Mesothelial cell of epicardium (in vitro differentiated cells): ENCODE measurements around the gene CMSS1. TPM values are rescaled to one million over a fixed set of nuclear protein-coding genes. Genes with fewer than 3 reads are reported as not detected.

ENCODE experiments used
- DNase-seq, 2 experiments: peaks; one replicate each; pipeline ENCODE4 v3.0.0; 2021; ENCODE audit warnings: low spot score in 2 of 2; ENCODE audit not compliant: unreplicated experiment in 2 of 2
- H3K27ac Mint-ChIP-seq: 2 replicates; pipeline ENCODE4 v1.8.0; 2021; ENCODE audit warnings: mixed read lengths
- H3K27me3 Mint-ChIP-seq: 2 replicates; pipeline ENCODE4 v1.8.0; 2021; ENCODE audit warnings: low read depth, mixed read lengths
- H3K36me3 Mint-ChIP-seq: 2 replicates; pipeline ENCODE4 v1.8.0; 2021; ENCODE audit warnings: mixed read lengths
- H3K4me1 Mint-ChIP-seq: 2 replicates; pipeline ENCODE4 v1.8.0; 2021; ENCODE audit warnings: mixed read lengths
- H3K4me3 Mint-ChIP-seq: 2 replicates; pipeline ENCODE4 v1.8.0; 2021; ENCODE audit warnings: mild to moderate bottlenecking, moderate library complexity, mixed read lengths
- H3K9me3 Mint-ChIP-seq: 2 replicates; pipeline ENCODE4 v1.8.0; 2021; ENCODE audit warnings: mixed read lengths
- CTCF ChIP-seq: fragments of 200-600 bp; sonication (generic); IDR thresholded peaks from one replicate; pipeline ENCODE4 v1.5.0; 2021; ENCODE audit warnings: antibody characterized with exemption; ENCODE audit not compliant: unreplicated experiment
- total RNA-seq: library from RNA; stranded (reverse); gene quantifications from 3 replicates; pipeline ENCODE4 v1.2.1, GENCODE V29; 2021

Gene CMSS1
- total RNA-seq, 1 donor from 2014 or later, result 30.0 TPM

- TF ChIP-seq CTCF, result no peak
- peaks cover 23% of the 10 kb centered on the region for H3K9me3 Mint-ChIP-seq
- no peaks in the 10 kb centered on the region for H3K27me3 Mint-ChIP-seq
- DNase-seq, result no peak
- H3K4me1 Mint-ChIP-seq, result peaks cover 29% of the 10 kb centered on the region
- H3K4me3 Mint-ChIP-seq, result no peak overlapping the region
- no peak overlapping the region for H3K27ac Mint-ChIP-seq
- peaks cover 12% of the 10 kb centered on the region for H3K36me3 Mint-ChIP-seq
Observed at GRCh38 chr3:99999536-99999935, 181.9 kb downstream of the CMSS1 start.

GRCh38 chr3:100001083-100001482 is 183.4 kb downstream of the CMSS1 start:
- no peak for TF ChIP-seq CTCF
- no peak overlapping the region for H3K4me3 Mint-ChIP-seq
- peak overlapping the region; percentile 83 for H3K27ac Mint-ChIP-seq
- no peak for DNase-seq
- peaks cover 39% of the 10 kb centered on the region for H3K4me1 Mint-ChIP-seq
- peaks cover 5% of the 10 kb centered on the region for H3K36me3 Mint-ChIP-seq
- peaks cover 14% of the 10 kb centered on the region for H3K9me3 Mint-ChIP-seq
- H3K27me3 Mint-ChIP-seq, result no peaks in the 10 kb centered on the region

- no peak for DNase-seq
- Mint-ChIP-seq H3K4me1 (peaks cover 45% of the 10 kb centered on the region), H3K27ac (peak overlapping the region; percentile 83), H3K4me3 (no peak overlapping the region), H3K9me3 (peaks cover 10% of the 10 kb centered on the region), H3K27me3 (no peaks in the 10 kb centered on the region), H3K36me3 (peaks cover 2% of the 10 kb centered on the region)
- no peak for TF ChIP-seq CTCF
Observed at GRCh38 chr3:100001526-100002270, 184.0 kb downstream of the CMSS1 start.

GRCh38 chr3:100002599-100003350 is 185.1 kb downstream of the CMSS1 start:
- DNase-seq, result peak; percentile 27 to 57
- Mint-ChIP-seq H3K36me3 (peaks cover 2% of the 10 kb centered on the region), H3K4me3 (no peak overlapping the region), H3K27me3 (no peaks in the 10 kb centered on the region), H3K9me3 (peaks cover 10% of the 10 kb centered on the region), H3K4me1 (peaks cover 55% of the 10 kb centered on the region), H3K27ac (peak overlapping the region; percentile 83)
- TF ChIP-seq CTCF, result no peak

GRCh38 chr3:100003609-100004503 is 186.2 kb downstream of the CMSS1 start:
- no peaks in the 10 kb centered on the region for H3K36me3 Mint-ChIP-seq
- H3K4me1 Mint-ChIP-seq, result peaks cover 62% of the 10 kb centered on the region
- H3K27me3 Mint-ChIP-seq, result no peaks in the 10 kb centered on the region
- H3K27ac Mint-ChIP-seq, result peak overlapping the region; percentile 83
- H3K9me3 Mint-ChIP-seq, result peaks cover 4% of the 10 kb centered on the region
- no peak overlapping the region for H3K4me3 Mint-ChIP-seq
- no peak for DNase-seq
- no peak for TF ChIP-seq CTCF
